ENCODE data around the gene SPOCK2. TPM values are rescaled to one million over a fixed set of nuclear protein-coding genes. Genes with fewer than 3 reads are reported as not detected.

SPOCK2 gene
- total RNA-seq, 1 donor from 2014 or later: 108 TPM

GRCh38 chr10:72096115-72097000, 8.0 kb upstream of the SPOCK2 start:
- Histone ChIP-seq H3K9me3 (no peaks in the 10 kb centered on the region), H3K4me1 (peaks cover 8% of the 10 kb centered on the region), H3K36me3 (peaks cover 27% of the 10 kb centered on the region), H3K4me3 (no peak overlapping the region), H3K27me3 (ENCODE audit: low read depth) (no peaks in the 10 kb centered on the region), H3K27ac (no peak overlapping the region)
- no peak for ATAC-seq
- no peak for DNase-seq
- intact Hi-C loops (cut with DNase I): no loop called here
- no peak for TF ChIP-seq CTCF (IDR thresholded peaks at IDR 0.05)

- Histone ChIP-seq H3K27ac (no peak overlapping the region), H3K4me3 (no peak overlapping the region), H3K4me1 (peaks cover 8% of the 10 kb centered on the region), H3K36me3 (peaks cover 16% of the 10 kb centered on the region), H3K9me3 (no peaks in the 10 kb centered on the region), H3K27me3 (ENCODE audit: low read depth) (no peaks in the 10 kb centered on the region)
- no peak for DNase-seq
- no peak for ATAC-seq
- intact Hi-C loops (cut with DNase I): no loop called here
- TF ChIP-seq CTCF (IDR thresholded peaks at IDR 0.05): no peak
Measured at GRCh38 chr10:72095195-72095594, 6.8 kb upstream of the SPOCK2 start.

GRCh38 chr10:72094574-72094973, 6.2 kb upstream of the SPOCK2 start:
- no peak overlapping the region for H3K4me3 ChIP-seq
- intact Hi-C loops (cut with DNase I): no loop called here
- TF ChIP-seq CTCF (IDR thresholded peaks at IDR 0.05): no peak
- ATAC-seq: no peak
- H3K4me1 ChIP-seq: peaks cover 12% of the 10 kb centered on the region
- H3K27me3 ChIP-seq (ENCODE audit: low read depth): no peaks in the 10 kb centered on the region
- peaks cover 16% of the 10 kb centered on the region for H3K36me3 ChIP-seq
- no peak overlapping the region for H3K27ac ChIP-seq
- DNase-seq: no peak
- no peaks in the 10 kb centered on the region for H3K9me3 ChIP-seq

GRCh38 chr10:72093450-72093849, 5.1 kb upstream of the SPOCK2 start:
- H3K36me3 ChIP-seq: peaks cover 16% of the 10 kb centered on the region
- no peak overlapping the region for H3K27ac ChIP-seq
- peaks cover 6% of the 10 kb centered on the region for H3K27me3 ChIP-seq (ENCODE audit: low read depth)
- ATAC-seq (no peak), DNase-seq (no peak)
- H3K9me3 ChIP-seq: no peaks in the 10 kb centered on the region
- intact Hi-C loops (cut with DNase I): no loop called here
- no peak for TF ChIP-seq CTCF (IDR thresholded peaks at IDR 0.05)
- H3K4me3 ChIP-seq: no peak overlapping the region
- peaks cover 24% of the 10 kb centered on the region for H3K4me1 ChIP-seq

GRCh38 chr10:72092987-72093386, 4.6 kb upstream of the SPOCK2 start:
- Histone ChIP-seq H3K36me3 (peaks cover 16% of the 10 kb centered on the region), H3K9me3 (no peaks in the 10 kb centered on the region), H3K27ac (no peak overlapping the region), H3K4me1 (peaks cover 28% of the 10 kb centered on the region), H3K27me3 (ENCODE audit: low read depth) (peaks cover 11% of the 10 kb centered on the region), H3K4me3 (no peak overlapping the region)
- TF ChIP-seq CTCF (IDR thresholded peaks at IDR 0.05): no peak
- no peak for ATAC-seq
- DNase-seq: no peak
- intact Hi-C loops (cut with DNase I): no loop called here

Measured in lower lobe of right lung (tissue), 2 donors.